ENCODE data around the gene LMNA. TPM values are rescaled to one million over a fixed set of nuclear protein-coding genes. Genes with fewer than 3 reads are reported as not detected.
A peak's percentile ranks its signal among the peaks of the same experiment; 100 is the strongest.

LMNA gene
- total RNA-seq, 2 experiments from 2014 or later: 6.5 to 14.3 TPM

DNA sequence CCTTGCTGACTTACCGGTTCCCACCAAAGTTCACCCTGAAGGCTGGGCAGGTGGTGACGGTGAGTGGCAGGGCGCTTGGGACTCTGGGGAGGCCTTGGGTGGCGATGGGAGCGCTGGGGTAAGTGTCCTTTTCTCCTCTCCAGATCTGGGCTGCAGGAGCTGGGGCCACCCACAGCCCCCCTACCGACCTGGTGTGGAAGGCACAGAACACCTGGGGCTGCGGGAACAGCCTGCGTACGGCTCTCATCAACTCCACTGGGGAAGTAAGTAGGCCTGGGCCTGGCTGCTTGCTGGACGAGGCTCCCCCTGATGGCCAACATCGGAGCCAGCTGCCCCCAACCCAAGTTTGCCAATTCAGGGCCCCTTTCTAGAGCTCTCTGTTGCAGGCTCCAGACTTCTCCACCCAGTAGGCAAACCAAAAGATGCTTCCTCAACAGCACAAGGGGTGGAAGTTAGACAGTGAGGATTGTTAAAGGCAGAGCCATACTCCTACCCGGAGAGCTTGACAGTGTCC lies 22.5 kb downstream of the LMNA start:
- Histone ChIP-seq H3K36me3 (ENCODE audit: insufficient read depth, low read length) (no peaks in the 10 kb centered on the region), H3K4me2 (ENCODE audit: low read length) (no peak overlapping the region), H4K20me1 (ENCODE audit: insufficient read depth, low read length) (no peaks in the 10 kb centered on the region), H2AFZ (ENCODE audit: low read length) (no peak overlapping the region), H3K27ac (ENCODE audit: low read depth, low read length, poor library complexity, severe bottlenecking) (no peak overlapping the region), H3K9me2 (ENCODE audit: insufficient read depth, low read length) (no peaks in the 10 kb centered on the region), H3K4me3 (ENCODE audit: low read depth, low read length, poor library complexity, severe bottlenecking) (no peak overlapping the region), H3K9me3 (ENCODE audit: low read length) (no peaks in the 10 kb centered on the region), H3K4me1 (ENCODE audit: insufficient read depth, low read length, poor library complexity, severe bottlenecking) (no peaks in the 10 kb centered on the region), H3K79me2 (ENCODE audit: insufficient read depth, low read depth, low read length) (no peaks in the 10 kb centered on the region)
- TF ChIP-seq, protein P1, sequence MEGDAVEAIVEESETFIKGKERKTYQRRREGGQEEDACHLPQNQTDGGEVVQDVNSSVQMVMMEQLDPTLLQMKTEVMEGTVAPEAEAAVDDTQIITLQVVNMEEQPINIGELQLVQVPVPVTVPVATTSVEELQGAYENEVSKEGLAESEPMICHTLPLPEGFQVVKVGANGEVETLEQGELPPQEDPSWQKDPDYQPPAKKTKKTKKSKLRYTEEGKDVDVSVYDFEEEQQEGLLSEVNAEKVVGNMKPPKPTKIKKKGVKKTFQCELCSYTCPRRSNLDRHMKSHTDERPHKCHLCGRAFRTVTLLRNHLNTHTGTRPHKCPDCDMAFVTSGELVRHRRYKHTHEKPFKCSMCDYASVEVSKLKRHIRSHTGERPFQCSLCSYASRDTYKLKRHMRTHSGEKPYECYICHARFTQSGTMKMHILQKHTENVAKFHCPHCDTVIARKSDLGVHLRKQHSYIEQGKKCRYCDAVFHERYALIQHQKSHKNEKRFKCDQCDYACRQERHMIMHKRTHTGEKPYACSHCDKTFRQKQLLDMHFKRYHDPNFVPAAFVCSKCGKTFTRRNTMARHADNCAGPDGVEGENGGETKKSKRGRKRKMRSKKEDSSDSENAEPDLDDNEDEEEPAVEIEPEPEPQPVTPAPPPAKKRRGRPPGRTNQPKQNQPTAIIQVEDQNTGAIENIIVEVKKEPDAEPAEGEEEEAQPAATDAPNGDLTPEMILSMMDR (conservative IDR thresholded peaks at IDR 0.05; ENCODE audit: low read length): peak; percentile 42; the same call in 1 of the 2 replicates
- no peak for TF ChIP-seq EZH2phosphoT487 (IDR thresholded peaks at IDR 0.05; ENCODE audit: borderline replicate concordance, low read depth, low read length)
- no TSS peak for BruUV-seq (replicated peaks)
- intact Hi-C loops (cut with micrococcal nuclease; ENCODE audit: unreplicated experiment): no loop called here
- CTCF ChIA-PET (ENCODE audit: unreplicated experiment): interaction anchor here (0.6 kb wide), 2 partner anchors 10 to 42 kb away, joined by 3 read pairs; no protein-coding TSS in a partner anchor
- no peak for DNase-seq (ENCODE audit: low spot score)
- POLR2A ChIA-PET: interaction anchor here (0.6 to 0.7 kb wide), 2 partner anchors 88 to 94 kb away, joined by 3 to 5 read pairs; no protein-coding TSS in a partner anchor

DNA sequence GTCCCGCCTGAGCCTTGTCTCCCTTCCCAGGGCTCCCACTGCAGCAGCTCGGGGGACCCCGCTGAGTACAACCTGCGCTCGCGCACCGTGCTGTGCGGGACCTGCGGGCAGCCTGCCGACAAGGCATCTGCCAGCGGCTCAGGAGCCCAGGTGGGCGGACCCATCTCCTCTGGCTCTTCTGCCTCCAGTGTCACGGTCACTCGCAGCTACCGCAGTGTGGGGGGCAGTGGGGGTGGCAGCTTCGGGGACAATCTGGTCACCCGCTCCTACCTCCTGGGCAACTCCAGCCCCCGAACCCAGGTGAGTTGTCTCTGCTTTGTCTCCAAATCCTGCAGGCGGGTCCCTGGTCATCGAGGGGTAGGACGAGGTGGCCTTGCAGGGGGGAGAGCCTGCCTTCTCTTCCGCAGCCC lies 24.0 kb downstream of the LMNA start:
- Histone ChIP-seq H3K4me2 (ENCODE audit: low read length) (no peak overlapping the region), H3K9me2 (ENCODE audit: insufficient read depth, low read length) (no peaks in the 10 kb centered on the region), H3K4me3 (ENCODE audit: low read depth, low read length, poor library complexity, severe bottlenecking) (no peak overlapping the region), H3K36me3 (ENCODE audit: insufficient read depth, low read length) (no peaks in the 10 kb centered on the region), H2AFZ (ENCODE audit: low read length) (no peak overlapping the region), H3K79me2 (ENCODE audit: insufficient read depth, low read depth, low read length) (no peaks in the 10 kb centered on the region), H4K20me1 (ENCODE audit: insufficient read depth, low read length) (no peaks in the 10 kb centered on the region), H3K27ac (ENCODE audit: low read depth, low read length, poor library complexity, severe bottlenecking) (no peak overlapping the region), H3K4me1 (ENCODE audit: insufficient read depth, low read length, poor library complexity, severe bottlenecking) (no peaks in the 10 kb centered on the region), H3K9me3 (ENCODE audit: low read length) (no peaks in the 10 kb centered on the region)
- ChIA-PET CTCF (ENCODE audit: unreplicated experiment) (no interaction called here), POLR2A (no interaction called here)
- no peak for TF ChIP-seq EZH2phosphoT487 (IDR thresholded peaks at IDR 0.05; ENCODE audit: borderline replicate concordance, low read depth, low read length)
- TF ChIP-seq, protein P1 (conservative IDR thresholded peaks at IDR 0.05; ENCODE audit: low read length): no peak
- intact Hi-C loops (cut with micrococcal nuclease; ENCODE audit: unreplicated experiment): no loop called here
- DNase-seq (ENCODE audit: low spot score): no peak
- no TSS peak for BruUV-seq (replicated peaks)

Data from OCI-LY7 (cell line).